ENCODE results near the gene KCNT2.

DNA sequence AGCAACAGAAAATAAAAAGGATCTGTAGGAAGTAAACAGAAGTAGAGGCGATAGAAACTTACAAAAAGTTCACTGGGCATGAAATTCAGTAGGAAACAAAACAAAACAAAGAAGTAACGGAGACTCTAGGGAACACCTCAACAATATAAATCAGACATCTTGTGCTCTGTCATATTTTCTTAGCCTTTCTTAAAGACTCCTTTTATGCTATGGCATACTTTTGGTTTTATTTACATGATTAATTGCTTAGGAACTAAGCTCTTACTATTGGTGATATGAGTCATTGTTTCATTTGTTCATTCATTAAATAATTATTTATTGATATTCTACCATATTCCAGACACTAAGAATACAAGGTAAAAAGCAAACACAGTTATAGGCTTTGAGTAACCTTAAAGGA, 126.6 kb downstream of the KCNT2 start:
- TF ChIP-seq, protein P1, sequence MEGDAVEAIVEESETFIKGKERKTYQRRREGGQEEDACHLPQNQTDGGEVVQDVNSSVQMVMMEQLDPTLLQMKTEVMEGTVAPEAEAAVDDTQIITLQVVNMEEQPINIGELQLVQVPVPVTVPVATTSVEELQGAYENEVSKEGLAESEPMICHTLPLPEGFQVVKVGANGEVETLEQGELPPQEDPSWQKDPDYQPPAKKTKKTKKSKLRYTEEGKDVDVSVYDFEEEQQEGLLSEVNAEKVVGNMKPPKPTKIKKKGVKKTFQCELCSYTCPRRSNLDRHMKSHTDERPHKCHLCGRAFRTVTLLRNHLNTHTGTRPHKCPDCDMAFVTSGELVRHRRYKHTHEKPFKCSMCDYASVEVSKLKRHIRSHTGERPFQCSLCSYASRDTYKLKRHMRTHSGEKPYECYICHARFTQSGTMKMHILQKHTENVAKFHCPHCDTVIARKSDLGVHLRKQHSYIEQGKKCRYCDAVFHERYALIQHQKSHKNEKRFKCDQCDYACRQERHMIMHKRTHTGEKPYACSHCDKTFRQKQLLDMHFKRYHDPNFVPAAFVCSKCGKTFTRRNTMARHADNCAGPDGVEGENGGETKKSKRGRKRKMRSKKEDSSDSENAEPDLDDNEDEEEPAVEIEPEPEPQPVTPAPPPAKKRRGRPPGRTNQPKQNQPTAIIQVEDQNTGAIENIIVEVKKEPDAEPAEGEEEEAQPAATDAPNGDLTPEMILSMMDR (IDR thresholded peaks at IDR 0.05) = no peak
- TF ChIP-seq POLR2A (IDR thresholded peaks at IDR 0.05) = no peak

Data from Peyer's patch (tissue), 4 donors.